MM.1S (cell line): ENCODE data around the gene CELF4.

ENCODE experiments used
- DNase-seq: peaks from one replicate; pipeline ENCODE4 v3.0.0-alpha.2; 2015
- H2AFZ ChIP-seq: fragments of 300-600 bp; sonication (generic); 2 replicates; pipeline ENCODE4 v1.6.0; 2016; ENCODE audit warnings: antibody characterized with exemption, low read length
- H3F3A ChIP-seq: fragments of 300-600 bp; sonication (generic); 2 replicates; pipeline ENCODE4 v1.6.1; 2016; ENCODE audit warnings: mild to moderate bottlenecking, antibody characterized with exemption, low read length, moderate library complexity, mixed read lengths; ENCODE audit not compliant: insufficient read depth
- H3K27ac ChIP-seq: fragments of 300-600 bp; sonication (generic); 2 replicates; pipeline ENCODE4 v1.5.1; 2016; ENCODE audit warnings: mild to moderate bottlenecking, low read length
- H3K27me3 ChIP-seq: fragments of 300-600 bp; sonication (generic); replicated peaks from 2 replicates; pipeline ENCODE4 v1.6.0; 2016; ENCODE audit warnings: low read length; ENCODE audit not compliant: insufficient read depth
- H3K36me3 ChIP-seq: fragments of 300-600 bp; sonication (generic); replicated peaks from 2 replicates; pipeline ENCODE4 v1.6.1; 2016; ENCODE audit warnings: mild to moderate bottlenecking, low read length, mixed read lengths; ENCODE audit not compliant: insufficient read depth
- H3K4me1 ChIP-seq: fragments of 300-600 bp; sonication (generic); 2 replicates; pipeline ENCODE4 v1.6.1; 2016; ENCODE audit warnings: low read length, mixed read lengths
- H3K4me2 ChIP-seq: fragments of 300-600 bp; sonication (generic); 2 replicates; pipeline ENCODE4 v1.6.0; 2016; ENCODE audit warnings: low read depth, low read length
- H3K4me3 ChIP-seq: fragments of 300-600 bp; sonication (generic); 2 replicates; pipeline ENCODE4 v1.5.1; 2016; ENCODE audit warnings: low read length, mixed read lengths
- H3K79me2 ChIP-seq: fragments of 300-600 bp; sonication (generic); 2 replicates; pipeline ENCODE4 v1.6.1; 2016; ENCODE audit warnings: mixed run types, low read length, mixed read lengths
- H3K9ac ChIP-seq: fragments of 300-600 bp; sonication (generic); 2 replicates; pipeline ENCODE4 v1.6.1; 2016; ENCODE audit warnings: low read length, mixed read lengths
- H3K9me2 ChIP-seq: fragments of 300-600 bp; sonication (generic); replicated peaks from 2 replicates; pipeline ENCODE4 v1.6.1; 2016; ENCODE audit warnings: mild to moderate bottlenecking, low read length, mixed read lengths; ENCODE audit not compliant: insufficient read depth
- H3K9me3 ChIP-seq: fragments of 300-600 bp; sonication (generic); replicated peaks from 2 replicates; pipeline ENCODE4 v1.6.1; 2016; ENCODE audit warnings: mild to moderate bottlenecking, low read length, mixed read lengths; ENCODE audit not compliant: insufficient read depth
- H4K20me1 ChIP-seq: fragments of 300-600 bp; sonication (generic); 2 replicates; pipeline ENCODE4 v1.6.1; 2016; ENCODE audit warnings: mild to moderate bottlenecking, low read length, moderate library complexity, mixed read lengths; ENCODE audit not compliant: insufficient read depth
- CTCF ChIP-seq: fragments of 300-600 bp; sonication (generic); IDR thresholded peaks from 2 replicates; pipeline ENCODE4 v1.5.1; 2016; ENCODE audit warnings: antibody characterized with exemption, low read length, mixed read lengths
- EZH2 ChIP-seq: fragments of 300-600 bp; sonication (generic); optimal IDR thresholded peaks from 2 replicates; pipeline ENCODE3; 2017; ENCODE audit warnings: low read depth, mild to moderate bottlenecking, antibody characterized with exemption, low read length, mixed read lengths
- EZH2phosphoT487 ChIP-seq: fragments of 300-600 bp; sonication (generic); IDR thresholded peaks from 2 replicates; pipeline ENCODE4 v1.6.1; 2018; ENCODE audit warnings: antibody characterized with exemption, low read length

CELF4 gene

GRCh38 chr18:37395138-37395537, 170.5 kb downstream of the CELF4 start:
- Histone ChIP-seq H2AFZ (no peak overlapping the region), H3K27me3 (no peaks in the 10 kb centered on the region), H3K9ac (no peak overlapping the region), H3K9me2 (no peaks in the 10 kb centered on the region), H3K27ac (no peak overlapping the region), H3K4me3 (no peak overlapping the region), H3F3A (no peaks in the 10 kb centered on the region), H3K4me2 (no peak overlapping the region), H3K79me2 (no peaks in the 10 kb centered on the region), H3K36me3 (no peaks in the 10 kb centered on the region), H3K9me3 (no peaks in the 10 kb centered on the region), H4K20me1 (no peaks in the 10 kb centered on the region), H3K4me1 (peaks cover 24% of the 10 kb centered on the region)
- no peak for DNase-seq
- TF ChIP-seq EZH2 = no peak
- TF ChIP-seq EZH2phosphoT487 = no peak
- TF ChIP-seq CTCF = no peak

GRCh38 chr18:37394610-37394965, 171.0 kb downstream of the CELF4 start:
- H2AFZ ChIP-seq = 0 out of 2 replicates have a peak overlapping the region, but pooled peaks have one; percentile 67
- no peaks in the 10 kb centered on the region for H3K79me2 ChIP-seq
- H3K9me2 ChIP-seq = no peaks in the 10 kb centered on the region
- no peaks in the 10 kb centered on the region for H4K20me1 ChIP-seq
- peaks cover 24% of the 10 kb centered on the region for H3K4me1 ChIP-seq
- peak overlapping the region; percentile 65; the same call in 1 of the 2 replicates for H3K4me2 ChIP-seq
- no peak for DNase-seq
- H3K36me3 ChIP-seq = no peaks in the 10 kb centered on the region
- no peak overlapping the region for H3K9ac ChIP-seq
- no peaks in the 10 kb centered on the region for H3F3A ChIP-seq
- H3K27me3 ChIP-seq = no peaks in the 10 kb centered on the region
- H3K9me3 ChIP-seq = no peaks in the 10 kb centered on the region
- TF ChIP-seq EZH2phosphoT487 = no peak
- TF ChIP-seq EZH2 = no peak
- no peak for TF ChIP-seq CTCF
- no peak overlapping the region for H3K27ac ChIP-seq
- no peak overlapping the region for H3K4me3 ChIP-seq

GRCh38 chr18:37393945-37394609, 171.5 kb downstream of the CELF4 start:
- H3K36me3 ChIP-seq = no peaks in the 10 kb centered on the region
- no peaks in the 10 kb centered on the region for H3K9me3 ChIP-seq
- peak; percentile 60 for DNase-seq
- no peaks in the 10 kb centered on the region for H3K9me2 ChIP-seq
- no peak for TF ChIP-seq EZH2
- TF ChIP-seq CTCF = 0 out of 2 replicates have a peak, but pooled peaks have one; percentile 8
- TF ChIP-seq EZH2phosphoT487 = no peak
- H3K4me2 ChIP-seq = peak overlapping the region; percentile 65
- H3K4me1 ChIP-seq = peaks cover 24% of the 10 kb centered on the region
- H3K79me2 ChIP-seq = no peaks in the 10 kb centered on the region
- no peaks in the 10 kb centered on the region for H4K20me1 ChIP-seq
- H3K27ac ChIP-seq = no peak overlapping the region
- no peaks in the 10 kb centered on the region for H3F3A ChIP-seq
- peak overlapping the region; percentile 27; the same call in 1 of the 2 replicates for H3K4me3 ChIP-seq
- H3K27me3 ChIP-seq = no peaks in the 10 kb centered on the region
- H2AFZ ChIP-seq = peak overlapping the region; percentile 67; the same call in 1 of the 2 replicates
- no peak overlapping the region for H3K9ac ChIP-seq
